MM.1S (cell line): ENCODE results near the gene MON2.

Experiments
- EZH2 ChIP-seq: fragments of 300-600 bp; sonication (generic); optimal IDR thresholded peaks from 2 replicates; pipeline ENCODE3; 2017; ENCODE audit warnings: low read depth, mild to moderate bottlenecking, antibody characterized with exemption, low read length, mixed read lengths
- TF ChIP-seq, protein P1 (sequence below): fragments of 300-600 bp; sonication (generic); IDR thresholded peaks from 2 replicates; pipeline ENCODE4 v1.5.1; 2016; ENCODE audit warnings: antibody characterized with exemption, low read length, mixed read lengths

GRCh38 chr12:62523619-62524018 lies 57.0 kb downstream of the MON2 start:
- TF ChIP-seq, protein P1, sequence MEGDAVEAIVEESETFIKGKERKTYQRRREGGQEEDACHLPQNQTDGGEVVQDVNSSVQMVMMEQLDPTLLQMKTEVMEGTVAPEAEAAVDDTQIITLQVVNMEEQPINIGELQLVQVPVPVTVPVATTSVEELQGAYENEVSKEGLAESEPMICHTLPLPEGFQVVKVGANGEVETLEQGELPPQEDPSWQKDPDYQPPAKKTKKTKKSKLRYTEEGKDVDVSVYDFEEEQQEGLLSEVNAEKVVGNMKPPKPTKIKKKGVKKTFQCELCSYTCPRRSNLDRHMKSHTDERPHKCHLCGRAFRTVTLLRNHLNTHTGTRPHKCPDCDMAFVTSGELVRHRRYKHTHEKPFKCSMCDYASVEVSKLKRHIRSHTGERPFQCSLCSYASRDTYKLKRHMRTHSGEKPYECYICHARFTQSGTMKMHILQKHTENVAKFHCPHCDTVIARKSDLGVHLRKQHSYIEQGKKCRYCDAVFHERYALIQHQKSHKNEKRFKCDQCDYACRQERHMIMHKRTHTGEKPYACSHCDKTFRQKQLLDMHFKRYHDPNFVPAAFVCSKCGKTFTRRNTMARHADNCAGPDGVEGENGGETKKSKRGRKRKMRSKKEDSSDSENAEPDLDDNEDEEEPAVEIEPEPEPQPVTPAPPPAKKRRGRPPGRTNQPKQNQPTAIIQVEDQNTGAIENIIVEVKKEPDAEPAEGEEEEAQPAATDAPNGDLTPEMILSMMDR, result no peak
- TF ChIP-seq EZH2, result no peak
